Colonic mucosa (tissue), 4 donors: ENCODE results near the gene FCER2. TPM values are rescaled to one million over a fixed set of nuclear protein-coding genes. Genes with fewer than 3 reads are reported as not detected.

ENCODE experiments used
- DNase-seq: peaks from one replicate; pipeline ENCODE4 v3.0.0-alpha.2; 2020
- H3K27ac ChIP-seq: fragments of 200-600 bp; one replicate; pipeline ENCODE4 v1.8.0; 2021
- H3K27me3 ChIP-seq: fragments of 200-600 bp; one replicate; pipeline ENCODE4 v1.8.0; 2021
- H3K36me3 ChIP-seq: fragments of 200-600 bp; one replicate; pipeline ENCODE4 v1.8.0; 2021
- H3K4me1 ChIP-seq: fragments of 200-600 bp; one replicate; pipeline ENCODE4 v1.8.0; 2021; ENCODE audit warnings: mild to moderate bottlenecking
- H3K4me3 ChIP-seq: fragments of 200-600 bp; one replicate; pipeline ENCODE4 v1.8.0; 2021
- H3K9ac ChIP-seq, 2 donors: one replicate each; pipeline ENCODE4 v1.7.0; 2013; ENCODE audit warnings: control low read depth in 2 of 2, low read depth in 2 of 2, low read length in 2 of 2
- H3K9me3 ChIP-seq: fragments of 200-600 bp; one replicate; pipeline ENCODE4 v1.8.0; 2021
- CTCF ChIP-seq: fragments of 200-600 bp; IDR thresholded peaks from one replicate; pipeline ENCODE4 v1.8.0; 2022; ENCODE audit warnings: antibody characterized with exemption, mild to moderate bottlenecking
- intact Hi-C: fragments of 100-400 bp; cut with DNase I; formaldehyde crosslinking; loops from one replicate; pipeline ENCODE4 v1.14.1; 2022
- total RNA-seq, 2 donors: library from RNA; stranded (reverse); fragmentation: NEBNext Ultra II Directional in 1 of 2; extraction: Animal tissue kit (Norgen Biotek cat#: 25700) in 1 of 2; gene quantifications; one replicate each; pipeline ENCODE4 v1.2.1, GENCODE V29; 2021
- donor health status: healthy.
- donor health status: DM: no; HTN: no; CAD: no.
- donor health status: DM: no; HTN: no; CAD: no.

Gene FCER2
- total RNA-seq, 2 donors from 2014 or later: 0.35 to 1.3 TPM

- no peak for DNase-seq
- no peak for TF ChIP-seq CTCF
- Histone ChIP-seq H3K27ac (no peak overlapping the region), H3K9me3 (no peaks in the 10 kb centered on the region), H3K4me3 (no peak overlapping the region), H3K27me3 (no peaks in the 10 kb centered on the region), H3K4me1 (no peaks in the 10 kb centered on the region), H3K36me3 (no peaks in the 10 kb centered on the region), H3K9ac (no peak overlapping the region)
- intact Hi-C loops: no loop called here
Measured at GRCh38 chr19:7710616-7711015, 8.7 kb upstream of the FCER2 start.

GRCh38 chr19:7709932-7710460, 8.1 kb upstream of the FCER2 start:
- H3K4me1 ChIP-seq: no peaks in the 10 kb centered on the region
- no peak for DNase-seq
- no peaks in the 10 kb centered on the region for H3K27me3 ChIP-seq
- H3K36me3 ChIP-seq: no peaks in the 10 kb centered on the region
- no peak overlapping the region for H3K27ac ChIP-seq
- intact Hi-C loops: no loop called here
- no peak overlapping the region for H3K9ac ChIP-seq
- TF ChIP-seq CTCF: no peak
- H3K4me3 ChIP-seq: no peak overlapping the region
- no peaks in the 10 kb centered on the region for H3K9me3 ChIP-seq

- H3K36me3 ChIP-seq: no peaks in the 10 kb centered on the region
- no peak overlapping the region for H3K27ac ChIP-seq
- H3K27me3 ChIP-seq: no peaks in the 10 kb centered on the region
- no peak for TF ChIP-seq CTCF
- H3K4me3 ChIP-seq: no peak overlapping the region
- no peaks in the 10 kb centered on the region for H3K4me1 ChIP-seq
- no peak overlapping the region for H3K9ac ChIP-seq
- no peak for DNase-seq
- no peaks in the 10 kb centered on the region for H3K9me3 ChIP-seq
- intact Hi-C loops: no loop called here
Measured at GRCh38 chr19:7706955-7707456, 5.1 kb upstream of the FCER2 start.

- intact Hi-C loops: no loop called here
- Histone ChIP-seq H3K27ac (peak overlapping the region; percentile 32), H3K9me3 (no peaks in the 10 kb centered on the region), H3K36me3 (no peaks in the 10 kb centered on the region), H3K4me3 (no peak overlapping the region), H3K4me1 (no peaks in the 10 kb centered on the region), H3K27me3 (no peaks in the 10 kb centered on the region), H3K9ac (peak overlapping the region in 1 of 2 donors; percentile 14)
- TF ChIP-seq CTCF: no peak
- DNase-seq: no peak
Measured at GRCh38 chr19:7706188-7706954, 4.4 kb upstream of the FCER2 start.

- peak; percentile 40 for DNase-seq
- no peak overlapping the region for H3K4me3 ChIP-seq
- no peak for TF ChIP-seq CTCF
- no peaks in the 10 kb centered on the region for H3K9me3 ChIP-seq
- H3K36me3 ChIP-seq: no peaks in the 10 kb centered on the region
- no peaks in the 10 kb centered on the region for H3K27me3 ChIP-seq
- no peak overlapping the region for H3K9ac ChIP-seq
- intact Hi-C loops: no loop called here
- peak overlapping the region; percentile 32 for H3K27ac ChIP-seq
- H3K4me1 ChIP-seq: no peaks in the 10 kb centered on the region
Measured at GRCh38 chr19:7705387-7706187, 3.7 kb upstream of the FCER2 start.
